ENCODE data around the gene KCNQ5. TPM values are rescaled to one million over a fixed set of nuclear protein-coding genes. Genes with fewer than 3 reads are reported as not detected.

Gene KCNQ5
- total and polyA plus RNA-seq, 4 donors, result 0.15 to 8.1 (median 2.4) TPM

DNA sequence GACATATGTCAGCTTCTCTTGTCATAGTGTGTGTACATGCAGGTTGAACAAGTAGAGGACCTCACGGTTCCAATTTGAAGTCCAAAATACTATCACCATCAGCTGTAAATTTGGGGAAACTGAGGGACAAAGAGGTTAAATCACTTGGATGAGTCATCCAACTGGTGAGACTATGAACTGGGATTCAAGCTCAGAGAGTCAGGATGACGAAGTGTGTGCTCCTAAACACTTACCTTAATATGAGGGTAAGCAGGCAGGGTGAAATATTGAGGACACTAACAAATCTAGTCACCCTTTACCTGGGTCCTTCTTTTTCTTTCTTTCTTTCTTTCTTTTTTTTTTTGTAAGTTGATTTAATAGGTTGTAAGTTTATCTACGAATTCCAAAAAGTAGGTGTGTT is 198.3 kb downstream of the KCNQ5 start:
- Histone ChIP-seq H3K4me1 (ENCODE audit: control insufficient read depth in 1 of 2, insufficient read depth in 2 of 2, low read length in 2 of 2) (no peaks in the 10 kb centered on the region), H3K9me3 (ENCODE audit: control insufficient read depth, low read length) (no peaks in the 10 kb centered on the region), H3K27me3 (ENCODE audit: control insufficient read depth in 1 of 2, insufficient read depth in 2 of 2, low read length in 1 of 2) (no peaks in the 10 kb centered on the region), H3K4me3 (ENCODE audit: low read length in 2 of 2) (no peak overlapping the region), H3K27ac (ENCODE audit: low read depth in 1 of 2, low read length in 2 of 2) (no peak overlapping the region), H3K36me3 (ENCODE audit: control insufficient read depth in 1 of 2, insufficient read depth in 2 of 2, low read length in 1 of 2) (no peaks in the 10 kb centered on the region)
- DNase-seq, result no peak
- WGBS, 2 donors, result 79 to 94% methylated on average over 3 of the region's 3 CpGs
- intact Hi-C loops (cut with DNase I), result no loop called here
- ATAC-seq (ENCODE audit: low FRiP score), result no peak

DNA sequence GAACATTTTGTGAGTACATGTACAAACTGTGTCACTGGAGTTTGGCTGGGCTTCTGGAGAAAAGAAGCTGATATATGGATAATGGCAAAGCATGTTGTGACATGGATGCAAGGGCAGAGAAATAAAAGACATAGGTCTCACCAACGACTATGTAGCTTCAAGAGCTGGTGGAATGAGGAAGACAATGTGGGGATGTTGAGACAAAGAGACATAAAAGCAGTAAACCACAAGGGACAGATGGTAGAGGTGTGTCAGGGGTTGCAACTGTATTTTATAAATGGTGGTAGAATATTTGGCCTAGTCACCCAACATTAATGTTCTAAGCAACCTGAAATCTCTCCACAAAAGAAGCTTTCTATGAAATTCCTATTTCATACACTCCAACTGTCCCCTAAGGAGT is 199.0 kb downstream of the KCNQ5 start:
- Histone ChIP-seq H3K4me3 (ENCODE audit: low read length in 2 of 2) (no peak overlapping the region), H3K27ac (ENCODE audit: low read depth in 1 of 2, low read length in 2 of 2) (no peak overlapping the region), H3K9me3 (ENCODE audit: control insufficient read depth, low read length) (no peaks in the 10 kb centered on the region), H3K4me1 (ENCODE audit: control insufficient read depth in 1 of 2, insufficient read depth in 2 of 2, low read length in 2 of 2) (peaks cover 0 to under 1% of the 10 kb centered on the region in 2 donors), H3K27me3 (ENCODE audit: control insufficient read depth in 1 of 2, insufficient read depth in 2 of 2, low read length in 1 of 2) (no peaks in the 10 kb centered on the region), H3K36me3 (ENCODE audit: control insufficient read depth in 1 of 2, insufficient read depth in 2 of 2, low read length in 1 of 2) (no peaks in the 10 kb centered on the region)
- 63 to 69% methylated on average over 1 of the region's 1 CpG for WGBS, 2 donors
- no peak for DNase-seq
- no peak for ATAC-seq (ENCODE audit: low FRiP score)
- intact Hi-C loops (cut with DNase I), result no loop called here

DNA sequence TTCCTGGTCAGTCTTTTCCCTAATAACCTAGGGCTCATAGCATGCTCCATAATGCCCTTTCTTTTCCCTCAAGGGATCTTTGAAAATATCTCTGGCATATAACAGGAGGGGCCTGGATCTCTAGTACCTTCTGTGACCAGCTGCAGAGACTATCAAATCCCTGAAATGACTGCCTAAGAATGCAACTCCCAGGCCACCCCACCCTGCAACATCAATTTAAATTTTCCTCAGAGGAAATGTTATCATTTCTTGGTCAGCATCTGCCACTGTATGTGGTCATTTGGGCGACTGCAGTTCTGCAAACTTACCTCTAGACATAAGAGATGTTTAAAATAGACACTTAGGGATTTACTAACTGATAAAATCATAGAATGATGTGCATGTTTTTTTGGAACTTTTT is 200.2 kb downstream of the KCNQ5 start:
- intact Hi-C loops (cut with DNase I), result no loop called here
- Histone ChIP-seq H3K27ac (ENCODE audit: low read depth in 1 of 2, low read length in 2 of 2) (no peak overlapping the region), H3K4me1 (ENCODE audit: control insufficient read depth in 1 of 2, insufficient read depth in 2 of 2, low read length in 2 of 2) (peaks cover 0 to 2% of the 10 kb centered on the region in 2 donors), H3K9me3 (ENCODE audit: control insufficient read depth, low read length) (no peaks in the 10 kb centered on the region), H3K36me3 (ENCODE audit: control insufficient read depth in 1 of 2, insufficient read depth in 2 of 2, low read length in 1 of 2) (no peaks in the 10 kb centered on the region), H3K4me3 (ENCODE audit: low read length in 2 of 2) (no peak overlapping the region), H3K27me3 (ENCODE audit: control insufficient read depth in 1 of 2, insufficient read depth in 2 of 2, low read length in 1 of 2) (no peaks in the 10 kb centered on the region)
- no peak for DNase-seq
- 90 to 94% methylated on average over 1 of the region's 1 CpG for WGBS, 2 donors
- ATAC-seq (ENCODE audit: low FRiP score), result no peak

DNA sequence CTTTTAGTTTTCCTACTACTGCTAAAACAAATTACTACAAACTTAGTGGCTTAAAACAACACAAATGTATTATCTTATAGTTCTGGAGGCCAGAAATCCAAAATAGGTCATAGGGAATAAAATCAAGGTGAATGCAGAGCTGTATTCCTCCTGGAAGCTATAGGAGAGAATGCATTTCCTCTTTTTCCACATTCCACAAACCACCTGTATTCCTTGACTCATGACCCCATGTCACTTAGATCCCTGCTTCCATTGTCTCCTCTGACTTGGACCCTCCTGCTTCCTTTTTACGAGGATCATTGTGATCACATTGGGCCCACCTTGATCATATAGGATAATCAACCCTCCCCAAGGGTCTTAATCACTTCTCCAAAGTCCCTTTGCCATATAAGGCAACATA is 200.8 kb downstream of the KCNQ5 start:
- no peak for DNase-seq

DNA sequence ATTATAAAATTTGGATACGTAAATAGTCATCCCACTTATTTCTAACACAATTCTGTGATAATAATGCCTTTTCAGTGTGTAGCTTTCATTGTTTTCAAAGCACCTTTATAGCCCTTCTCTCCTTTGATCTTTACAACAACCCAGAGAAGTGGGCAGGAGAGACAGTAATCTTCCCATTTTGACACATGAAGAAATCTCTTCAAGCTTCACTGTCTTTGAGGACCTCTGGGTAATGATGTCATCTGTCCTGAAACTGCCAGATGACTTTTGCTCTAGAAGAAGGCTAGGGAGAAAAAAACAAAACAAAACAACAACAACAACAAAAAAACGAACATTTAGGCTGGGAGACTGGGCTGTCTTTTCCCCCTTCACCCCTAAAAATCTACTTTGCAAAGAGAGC is 203.0 kb downstream of the KCNQ5 start:
- ATAC-seq (ENCODE audit: low FRiP score) (no peak), DNase-seq (no peak)
- 65 to 69% methylated on average over 2 of the region's 2 CpGs for WGBS, 2 donors
- Histone ChIP-seq H3K4me3 (ENCODE audit: low read length in 2 of 2) (no peak overlapping the region), H3K36me3 (ENCODE audit: control insufficient read depth in 1 of 2, insufficient read depth in 2 of 2, low read length in 1 of 2) (no peaks in the 10 kb centered on the region), H3K4me1 (ENCODE audit: control insufficient read depth in 1 of 2, insufficient read depth in 2 of 2, low read length in 2 of 2) (peaks cover 0 to 2% of the 10 kb centered on the region in 2 donors), H3K27ac (ENCODE audit: low read depth in 1 of 2, low read length in 2 of 2) (no peak overlapping the region), H3K9me3 (ENCODE audit: control insufficient read depth, low read length) (no peaks in the 10 kb centered on the region), H3K27me3 (ENCODE audit: control insufficient read depth in 1 of 2, insufficient read depth in 2 of 2, low read length in 1 of 2) (no peaks in the 10 kb centered on the region)
- intact Hi-C loops (cut with DNase I), result no loop called here

More for the DNA sequence above, 200.8 kb downstream of the KCNQ5 start:
- ATAC-seq (ENCODE audit: low FRiP score), result no peak
- Histone ChIP-seq H3K4me3 (ENCODE audit: low read length in 2 of 2) (no peak overlapping the region), H3K4me1 (ENCODE audit: control insufficient read depth in 1 of 2, insufficient read depth in 2 of 2, low read length in 2 of 2) (peaks cover 0 to 2% of the 10 kb centered on the region in 2 donors), H3K27ac (ENCODE audit: low read depth in 1 of 2, low read length in 2 of 2) (no peak overlapping the region), H3K9me3 (ENCODE audit: control insufficient read depth, low read length) (no peaks in the 10 kb centered on the region), H3K36me3 (ENCODE audit: control insufficient read depth in 1 of 2, insufficient read depth in 2 of 2, low read length in 1 of 2) (no peaks in the 10 kb centered on the region), H3K27me3 (ENCODE audit: control insufficient read depth in 1 of 2, insufficient read depth in 2 of 2, low read length in 1 of 2) (no peaks in the 10 kb centered on the region)
- WGBS, 2 donors, result 100% methylated on average over 1 of the region's 1 CpG
- intact Hi-C loops (cut with DNase I), result no loop called here

DNA sequence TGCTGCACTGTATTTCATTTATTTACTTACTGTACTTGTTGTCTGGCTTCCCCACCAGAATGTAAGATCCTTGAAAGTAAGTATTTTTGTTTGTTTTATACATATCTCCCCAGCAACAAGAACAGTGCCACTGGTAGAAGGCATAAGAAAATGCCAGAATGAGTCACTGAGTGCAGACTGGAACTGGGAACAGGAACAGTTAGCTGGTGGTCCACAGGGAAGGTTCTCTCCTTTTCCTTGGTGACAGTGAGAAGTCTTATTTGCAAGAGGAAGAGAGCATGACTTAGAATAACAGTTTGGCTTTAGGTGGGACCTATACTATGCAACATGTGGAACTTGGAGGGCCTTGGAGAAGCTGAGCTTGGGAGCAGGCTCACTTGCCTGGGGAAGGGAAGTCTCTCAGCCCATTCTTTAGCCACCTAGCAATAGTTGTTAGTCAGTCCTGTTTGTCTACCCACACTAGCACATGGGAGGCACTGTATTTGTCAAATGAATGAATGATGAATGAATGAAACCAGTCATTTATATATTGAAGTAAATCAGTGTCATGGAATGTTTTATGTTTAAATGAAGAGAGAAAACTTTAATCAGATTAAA is 203.5 kb downstream of the KCNQ5 start:
- H3K27me3 ChIP-seq (ENCODE audit: control insufficient read depth in 1 of 2, insufficient read depth in 2 of 2, low read length in 1 of 2), result no peaks in the 10 kb centered on the region
- H3K4me3 ChIP-seq (ENCODE audit: low read length in 2 of 2), result no peak overlapping the region
- DNase-seq (no peak), ATAC-seq (ENCODE audit: low FRiP score) (no peak)
- intact Hi-C loops (cut with DNase I), result no loop called here
- peaks cover 0 to 2% of the 10 kb centered on the region in 2 donors for H3K4me1 ChIP-seq (ENCODE audit: control insufficient read depth in 1 of 2, insufficient read depth in 2 of 2, low read length in 2 of 2)
- no peaks in the 10 kb centered on the region for H3K36me3 ChIP-seq (ENCODE audit: control insufficient read depth in 1 of 2, insufficient read depth in 2 of 2, low read length in 1 of 2)
- H3K9me3 ChIP-seq (ENCODE audit: control insufficient read depth, low read length), result no peaks in the 10 kb centered on the region
- H3K27ac ChIP-seq (ENCODE audit: low read depth in 1 of 2, low read length in 2 of 2), result no peak overlapping the region

DNA sequence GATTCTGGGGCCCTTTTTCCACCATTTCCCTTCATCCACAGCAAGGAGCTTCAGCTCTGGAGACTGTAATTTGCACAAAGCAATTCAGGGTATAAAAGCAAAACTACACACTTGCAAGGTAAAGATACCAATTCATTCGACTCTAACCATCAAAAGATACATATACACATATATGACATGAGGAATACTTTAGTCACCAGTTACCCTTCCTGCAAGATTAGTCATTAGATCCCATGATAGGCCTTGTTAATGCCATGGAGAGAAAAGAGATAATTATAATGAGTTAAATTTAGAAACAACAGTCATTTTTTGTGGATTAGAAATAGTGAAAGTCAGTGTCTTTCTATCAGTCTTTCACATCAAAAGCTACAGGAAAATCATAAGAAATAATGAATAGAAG is 204.2 kb downstream of the KCNQ5 start:
- 93 to 95% methylated on average over 1 of the region's 1 CpG for WGBS, 2 donors
- peaks cover 0 to 2% of the 10 kb centered on the region in 2 donors for H3K4me1 ChIP-seq (ENCODE audit: control insufficient read depth in 1 of 2, insufficient read depth in 2 of 2, low read length in 2 of 2)
- no peaks in the 10 kb centered on the region for H3K9me3 ChIP-seq (ENCODE audit: control insufficient read depth, low read length)
- H3K27ac ChIP-seq (ENCODE audit: low read depth in 1 of 2, low read length in 2 of 2), result no peak overlapping the region
- no peak for DNase-seq
- intact Hi-C loops (cut with DNase I), result no loop called here
- H3K27me3 ChIP-seq (ENCODE audit: control insufficient read depth in 1 of 2, insufficient read depth in 2 of 2, low read length in 1 of 2), result no peaks in the 10 kb centered on the region
- no peak overlapping the region for H3K4me3 ChIP-seq (ENCODE audit: low read length in 2 of 2)
- H3K36me3 ChIP-seq (ENCODE audit: control insufficient read depth in 1 of 2, insufficient read depth in 2 of 2, low read length in 1 of 2), result no peaks in the 10 kb centered on the region
- ATAC-seq (ENCODE audit: low FRiP score), result no peak

DNA sequence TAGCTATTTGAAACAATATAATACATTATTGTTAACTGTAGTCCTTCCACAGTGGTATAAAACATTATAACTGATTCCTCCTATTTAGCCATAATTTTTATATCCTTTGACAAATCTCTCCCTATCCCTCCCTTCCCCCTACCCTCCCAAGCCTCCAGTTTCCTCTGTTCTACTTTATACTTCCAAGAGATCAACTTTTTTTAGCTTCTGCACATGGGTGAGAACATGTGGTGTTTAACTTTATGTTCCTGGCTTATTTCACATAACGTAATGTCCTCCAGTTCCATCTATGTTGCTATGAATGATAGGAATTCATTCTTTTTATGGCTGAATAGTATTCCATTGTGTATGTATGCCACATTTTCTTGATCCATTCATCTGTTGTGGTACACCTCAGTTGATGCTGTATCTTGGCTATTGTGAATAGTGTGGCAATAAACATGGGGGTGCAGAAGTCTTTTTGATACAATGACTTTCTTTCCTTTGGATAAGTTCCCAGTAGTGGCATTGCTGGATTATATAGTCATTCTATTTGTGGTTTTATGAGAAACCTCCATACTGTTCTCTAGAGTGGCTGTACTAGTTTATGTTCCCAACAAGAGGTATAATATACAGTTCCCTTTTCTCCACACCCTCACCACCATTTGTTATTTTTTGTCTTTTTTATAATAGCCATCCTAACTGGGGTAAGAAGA is 205.0 kb downstream of the KCNQ5 start:
- 92 to 93% methylated on average over 1 of the region's 1 CpG for WGBS, 2 donors
- DNase-seq, result no peak
- no peak overlapping the region for H3K4me3 ChIP-seq (ENCODE audit: low read length in 2 of 2)
- H3K36me3 ChIP-seq (ENCODE audit: control insufficient read depth in 1 of 2, insufficient read depth in 2 of 2, low read length in 1 of 2), result no peaks in the 10 kb centered on the region
- intact Hi-C loops (cut with DNase I), result no loop called here
- no peaks in the 10 kb centered on the region for H3K9me3 ChIP-seq (ENCODE audit: control insufficient read depth, low read length)
- ATAC-seq (ENCODE audit: low FRiP score), result no peak
- peaks cover 0 to 2% of the 10 kb centered on the region in 2 donors for H3K4me1 ChIP-seq (ENCODE audit: control insufficient read depth in 1 of 2, insufficient read depth in 2 of 2, low read length in 2 of 2)
- no peak overlapping the region for H3K27ac ChIP-seq (ENCODE audit: low read depth in 1 of 2, low read length in 2 of 2)
- H3K27me3 ChIP-seq (ENCODE audit: control insufficient read depth in 1 of 2, insufficient read depth in 2 of 2, low read length in 1 of 2), result no peaks in the 10 kb centered on the region

DNA sequence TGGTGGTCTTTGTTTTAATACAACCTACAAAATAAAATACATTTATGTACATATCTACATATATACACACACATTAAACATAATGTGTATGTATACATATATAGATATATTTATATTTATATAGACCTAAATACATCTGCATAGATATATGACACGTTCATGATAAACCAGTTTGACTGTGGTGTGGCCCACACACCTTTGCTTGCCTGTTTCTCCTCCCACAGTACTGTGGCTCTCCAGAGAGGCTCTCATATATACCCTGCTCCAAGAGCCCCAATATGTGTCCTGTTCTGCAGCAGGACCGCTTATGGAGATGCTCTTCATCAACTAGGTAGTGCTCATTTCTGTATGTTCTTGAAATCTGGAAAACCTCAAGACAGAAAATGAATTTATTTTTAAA is 207.0 kb downstream of the KCNQ5 start:
- Histone ChIP-seq H3K27ac (ENCODE audit: low read depth in 1 of 2, low read length in 2 of 2) (no peak overlapping the region), H3K9me3 (ENCODE audit: control insufficient read depth, low read length) (no peaks in the 10 kb centered on the region), H3K36me3 (ENCODE audit: control insufficient read depth in 1 of 2, insufficient read depth in 2 of 2, low read length in 1 of 2) (no peaks in the 10 kb centered on the region), H3K27me3 (ENCODE audit: control insufficient read depth in 1 of 2, insufficient read depth in 2 of 2, low read length in 1 of 2) (no peaks in the 10 kb centered on the region), H3K4me3 (ENCODE audit: low read length in 2 of 2) (no peak overlapping the region), H3K4me1 (ENCODE audit: control insufficient read depth in 1 of 2, insufficient read depth in 2 of 2, low read length in 2 of 2) (peaks cover 0 to 2% of the 10 kb centered on the region in 2 donors)
- intact Hi-C loops (cut with DNase I), result no loop called here
- WGBS, 2 donors, result 98% methylated on average over 2 of the region's 2 CpGs
- no peak for DNase-seq
- ATAC-seq (ENCODE audit: low FRiP score), result no peak

All from aorta (tissue), 5 donors.